HepG2 (cell line): Measurements from ENCODE around the gene BCL6. TPM values are rescaled to one million over a fixed set of nuclear protein-coding genes. Genes with fewer than 3 reads are reported as not detected.

ENCODE experiments used
- BRD4 ChIP-seq: sonication (generic); formaldehyde crosslinking; IDR thresholded peaks from 2 replicates; pipeline ENCODE4 v1.4.0; 2020; ENCODE audit warnings: missing genetic modification reagents
- CHD4 ChIP-seq: fragments of 200-600 bp; sonication (generic); IDR thresholded peaks from 2 replicates; pipeline ENCODE4 v1.7.0; 2017; ENCODE audit warnings: mild to moderate bottlenecking, low read length, borderline replicate concordance
- ELF3 ChIP-seq: IDR thresholded peaks from 2 replicates; pipeline ENCODE4 v1.6.1; 2016; ENCODE audit warnings: missing genetic modification reagents, missing compliant biosample characterization
- ETV6 ChIP-seq: sonication (generic); formaldehyde crosslinking; conservative IDR thresholded peaks from 2 replicates; pipeline ENCODE4 v1.4.0; 2020; ENCODE audit warnings: missing genetic modification reagents
- GMEB2 ChIP-seq: IDR thresholded peaks from 2 replicates; pipeline ENCODE4 v1.6.1; 2016; ENCODE audit warnings: missing biosample characterization, missing genetic modification reagents, low read depth
- MIXL1 ChIP-seq: IDR thresholded peaks from 2 replicates; pipeline ENCODE4 v1.6.1; 2016
- MXD1 ChIP-seq: sonication (generic); formaldehyde crosslinking; IDR thresholded peaks from 2 replicates; pipeline ENCODE4 v1.4.0; 2020; ENCODE audit warnings: mild to moderate bottlenecking, missing genetic modification reagents
- MXI1 ChIP-seq: IDR thresholded peaks from 3 replicates; pipeline ENCODE4 v1.6.1; 2012; ENCODE audit warnings: low read depth, low read length, inconsistent platforms, borderline replicate concordance
- NR2F2 ChIP-seq: IDR thresholded peaks from 2 replicates; pipeline ENCODE4 v1.6.1; 2012; ENCODE audit warnings: low read depth, inconsistent platforms, borderline replicate concordance
- PATZ1 ChIP-seq: sonication (generic); formaldehyde crosslinking; IDR thresholded peaks from 2 replicates; pipeline ENCODE4 v1.4.0; 2020; ENCODE audit warnings: missing genetic modification reagents
- SMAD3 ChIP-seq: sonication (generic); formaldehyde crosslinking; IDR thresholded peaks from 2 replicates; pipeline ENCODE4 v1.4.0; 2020; ENCODE audit warnings: missing genetic modification reagents
- USF2 ChIP-seq, 2 experiments: sonication (generic) in 1 of 2; formaldehyde crosslinking in 1 of 2; IDR thresholded peaks; 2 replicates each; pipeline versions ENCODE4 v1.5.1 to v1.6.1; 2011 to 2020; ENCODE audit warnings: borderline replicate concordance in 1 of 2, low read depth in 1 of 2, low read length in 1 of 2, mild to moderate bottlenecking in 1 of 2, missing genetic modification reagents in 1 of 2, moderate library complexity in 1 of 2
- ZBTB33 ChIP-seq: sonication (generic); formaldehyde crosslinking; IDR thresholded peaks from 2 replicates; pipeline ENCODE4 v1.4.0; 2020; ENCODE audit warnings: missing genetic modification reagents
- ZBTB8A ChIP-seq: sonication (generic); formaldehyde crosslinking; IDR thresholded peaks from 2 replicates; pipeline ENCODE4 v1.4.0; 2020; ENCODE audit warnings: mild to moderate bottlenecking, low read depth, missing genetic modification reagents, borderline replicate concordance
- ZMYM4 ChIP-seq: sonication (generic); formaldehyde crosslinking; IDR thresholded peaks from 2 replicates; pipeline ENCODE4 v1.8.1; 2023; ENCODE audit warnings: mild to moderate bottlenecking, missing genetic modification reagents
- ZNF577 ChIP-seq: sonication (generic); formaldehyde crosslinking; IDR thresholded peaks from 2 replicates; pipeline ENCODE4 v1.4.0; 2020; ENCODE audit warnings: mild to moderate bottlenecking, low read depth, missing genetic modification reagents, borderline replicate concordance
- ZNF580 ChIP-seq: IDR thresholded peaks from 2 replicates; pipeline ENCODE4 v1.6.1; 2016; ENCODE audit warnings: low read depth, borderline replicate concordance
- ZNF605 ChIP-seq: sonication (generic); formaldehyde crosslinking; IDR thresholded peaks from 2 replicates; pipeline ENCODE4 v1.8.0; 2022; ENCODE audit warnings: mild to moderate bottlenecking, missing genetic modification reagents
- ZNF652 ChIP-seq: IDR thresholded peaks from 2 replicates; pipeline ENCODE4 v1.6.1; 2016; ENCODE audit warnings: low read depth, borderline replicate concordance
- ZNF883 ChIP-seq: sonication (generic); formaldehyde crosslinking; IDR thresholded peaks from 2 replicates; pipeline ENCODE4 v1.5.1; 2020; ENCODE audit warnings: mild to moderate bottlenecking, missing genetic modification reagents; ENCODE audit errors: not compliant biosample characterization
- polyA plus RNA-seq, 8 experiments: library from polyadenylated mRNA; depleted of rRNA in 3 of 8; stranded (reverse) in 7 of 8; unstranded in 1 of 8; fragments of >200 nt; fragmentation: Illumina TruSeq in 4 of 8; extraction: Trizol in 4 of 8; gene quantifications; 2 replicates each; pipeline versions ENCODE4 v1.2.1 to v1.2.3, GENCODE V29; 2011 to 2016; ENCODE audit warnings: low read depth in 4 of 8, missing spikeins in 1 of 8, mixed read lengths in 1 of 8; ENCODE audit not compliant: insufficient read depth in 1 of 8
- total RNA-seq, 5 experiments: library from RNA; depleted of rRNA; stranded (reverse); fragments of >200 nt; fragmentation: Illumina TruSeq; extraction: Trizol; gene quantifications; 2 replicates each; pipeline ENCODE4 v1.2.3, GENCODE V29; 2016; ENCODE audit warnings: low read depth in 1 of 5

The BCL6 gene
- total and polyA plus RNA-seq, 2 of the 13 experiments (the other 11 are each of a cell fraction or from before 2014, with no cell fraction given) = 21.2 to 53.7 TPM

- TF ChIP-seq ZNF580 = peak; percentile 70; the same call in 1 of the 2 replicates
- no peak for TF ChIP-seq USF2 (IDR thresholded peaks at IDR 0.05; ENCODE audit: low read depth, low read length)
- TF ChIP-seq USF2 (CRISPR knock-in tag; IDR thresholded peaks at IDR 0.05; ENCODE audit: borderline replicate concordance) = no peak
- peak; percentile 59; the same call in 1 of the 2 replicates for TF ChIP-seq ZBTB33 (CRISPR knock-in tag)
- peak; percentile 68 for TF ChIP-seq ELF3 (CRISPR knock-in tag)
- peak; percentile 76 for TF ChIP-seq PATZ1 (CRISPR knock-in tag)
- no peak for TF ChIP-seq MXD1 (CRISPR knock-in tag)
- no peak; the same call in 1 of the 2 replicates for TF ChIP-seq NR2F2
- no peak for TF ChIP-seq ZNF883
- no peak for TF ChIP-seq ETV6 (CRISPR knock-in tag)
- peak; percentile 42; the same call in 1 of the 2 replicates for TF ChIP-seq BRD4 (CRISPR knock-in tag)
- peak; percentile 34; the same call in 1 of the 3 replicates for TF ChIP-seq MXI1
- peak; percentile 59; the same call in 1 of the 2 replicates for TF ChIP-seq ZNF605 (CRISPR knock-in tag)
- no peak for TF ChIP-seq ZBTB8A (CRISPR knock-in tag)
- peak; percentile 83 for TF ChIP-seq ZNF652 (CRISPR knock-in tag)
- peak; percentile 85 for TF ChIP-seq ZMYM4 (CRISPR knock-in tag)
- TF ChIP-seq ZNF577 (CRISPR knock-in tag) = no peak
- TF ChIP-seq MIXL1 (CRISPR knock-in tag) = peak; percentile 57; the same call in 1 of the 2 replicates
- TF ChIP-seq SMAD3 (CRISPR knock-in tag) = peak; percentile 57
- no peak; the same call in 1 of the 2 replicates for TF ChIP-seq CHD4
- TF ChIP-seq GMEB2 (CRISPR knock-in tag) = no peak
These were observed 2.8 kb upstream of the BCL6 start (continued) for GRCh38 chr3:187748050-187748481.
